SK-N-SH (cell line): ENCODE measurements around the gene SGCE. TPM values are rescaled to one million over a fixed set of nuclear protein-coding genes. Genes with fewer than 3 reads are reported as not detected.

Experiments
- CTCF ChIA-PET: fragments of 300-600, 350-600 bp; formaldehyde crosslinking; extraction: SDS; loops from one replicate; lab custom pipeline; 2021; lab: Yijun Ruan, JAX
- POLR2A ChIA-PET: fragments of 350-600 bp; sonication (Branson Sonifier 250); formaldehyde crosslinking; extraction: SDS; loops from one replicate; lab custom pipeline; 2020; ENCODE audit warnings: antibody characterized with exemption, inconsistent platforms; lab: Yijun Ruan, JAX
- DNase-seq: peaks from one replicate; pipeline ENCODE4 v3.0.0; 2012
- H2AFZ ChIP-seq: fragments of 200-600 bp; sonication (generic); 2 replicates; pipeline ENCODE4 v1.8.1; 2016; ENCODE audit warnings: antibody characterized with exemption, mild to moderate bottlenecking, low read depth
- H3F3A ChIP-seq: fragments of 200-600 bp; sonication (generic); replicated peaks from 2 replicates; pipeline ENCODE3; 2016; ENCODE audit warnings: antibody characterized with exemption, mild to moderate bottlenecking; ENCODE audit not compliant: insufficient read depth
- H3K27ac ChIP-seq, 2 experiments: fragments of 200-500 bp in 1 of 2; fragments of 200-600 bp in 1 of 2; sonication (Bioruptor generic) in 1 of 2; sonication (generic), shearing (Covaris generic) in 1 of 2; 2 replicates each; pipeline versions ENCODE4 v1.5.1 to v1.6.1; 2014 to 2016; ENCODE audit warnings: low read depth in 2 of 2, inconsistent platforms in 1 of 2, low read length in 1 of 2, mild to moderate bottlenecking in 1 of 2, mixed read lengths in 1 of 2
- H3K27me3 ChIP-seq: fragments of 200-600 bp; sonication (generic), shearing (Covaris generic); 2 replicates; pipeline ENCODE4 v1.6.1; 2016; ENCODE audit warnings: mixed run types; ENCODE audit not compliant: insufficient read depth
- H3K36me3 ChIP-seq, 2 experiments: fragments of 200-500 bp in 1 of 2; fragments of 200-600 bp in 1 of 2; sonication (Bioruptor generic) in 1 of 2; sonication (generic) in 1 of 2; replicated peaks in 1 of 2; 2 replicates each; pipeline versions ENCODE3 to v1.5.1; 2014 to 2016; ENCODE audit warnings: low read length in 1 of 2, mild to moderate bottlenecking in 1 of 2; ENCODE audit not compliant: insufficient read depth in 2 of 2, control insufficient read depth in 1 of 2
- H3K4me1 ChIP-seq, 2 experiments: fragments of 200-500 bp in 1 of 2; fragments of 200-600 bp in 1 of 2; sonication (Bioruptor generic) in 1 of 2; sonication (generic), shearing (Covaris generic) in 1 of 2; 2 replicates each; pipeline versions ENCODE4 v1.5.1 to v1.6.1; 2014 to 2016; ENCODE audit warnings: low read depth in 1 of 2, low read length in 1 of 2, mixed run types in 1 of 2; ENCODE audit not compliant: insufficient read depth in 2 of 2, control insufficient read depth in 1 of 2
- H3K4me2 ChIP-seq: fragments of 200-600 bp; sonication (generic), shearing (Covaris generic); 2 replicates; pipeline ENCODE4 v1.6.1; 2017; ENCODE audit warnings: mixed run types
- H3K4me3 ChIP-seq, 2 experiments: fragments of 200-500 bp in 1 of 2; fragments of 200-600 bp in 1 of 2; sonication (Bioruptor generic) in 1 of 2; sonication (generic), shearing (Covaris generic) in 1 of 2; 2 replicates each; pipeline versions ENCODE4 v1.5.1 to v1.8.1; 2014 to 2016; ENCODE audit warnings: low read depth in 2 of 2, inconsistent platforms in 1 of 2, low read length in 1 of 2, mild to moderate bottlenecking in 1 of 2, mixed read lengths in 1 of 2, moderate library complexity in 1 of 2
- H3K79me2 ChIP-seq: fragments of 200-600 bp; sonication (generic); 2 replicates; pipeline ENCODE4 v1.8.1; 2017; ENCODE audit warnings: mild to moderate bottlenecking; ENCODE audit not compliant: insufficient read depth
- H3K9ac ChIP-seq: fragments of 200-600 bp; sonication (generic); 2 replicates; pipeline ENCODE4 v1.6.1; 2017; ENCODE audit warnings: mixed run types
- H3K9me2 ChIP-seq: fragments of 200-600 bp; sonication (generic); 2 replicates; pipeline ENCODE4 v1.6.1; 2017; ENCODE audit warnings: mixed run types
- H3K9me3 ChIP-seq: fragments of 200-600 bp; sonication (generic); 2 replicates; pipeline ENCODE4 v1.6.1; 2017; ENCODE audit warnings: mixed run types, mild to moderate bottlenecking, moderate library complexity
- H4K20me1 ChIP-seq: fragments of 200-600 bp; sonication (generic); 2 replicates; pipeline ENCODE4 v1.6.1; 2017; ENCODE audit warnings: mild to moderate bottlenecking, mixed run types; ENCODE audit not compliant: insufficient read depth
- EP300 ChIP-seq, 2 experiments: IDR thresholded peaks; 2 replicates each; pipeline versions ENCODE4 v1.4.0 to v1.6.1; 2012; ENCODE audit warnings: borderline replicate concordance in 1 of 2, low read depth in 1 of 2, low read length in 1 of 2
- FOSL2 ChIP-seq: IDR thresholded peaks from 2 replicates; pipeline ENCODE4 v1.4.0; 2012; ENCODE audit warnings: low read depth, mild to moderate bottlenecking, moderate library complexity, borderline replicate concordance
- GABPA ChIP-seq: IDR thresholded peaks from 2 replicates; pipeline ENCODE4 v1.4.0; 2012; ENCODE audit warnings: low read depth, mild to moderate bottlenecking
- GATA2 ChIP-seq: sonication (generic); formaldehyde crosslinking; IDR thresholded peaks from 2 replicates; pipeline ENCODE4 v1.5.0; 2020; ENCODE audit warnings: mild to moderate bottlenecking, missing genetic modification reagents
- JUND ChIP-seq: IDR thresholded peaks from 2 replicates; pipeline ENCODE4 v1.4.0; 2012
- NRF1 ChIP-seq: IDR thresholded peaks from 2 replicates; pipeline ENCODE4 v1.6.1; 2012; ENCODE audit warnings: low read depth, mild to moderate bottlenecking, low read length
- POLR2AphosphoS5 ChIP-seq: IDR thresholded peaks from 2 replicates; pipeline ENCODE4 v1.6.1; 2012; ENCODE audit warnings: low read depth, low read length
- RAD21 ChIP-seq: IDR thresholded peaks from 2 replicates; pipeline ENCODE4 v1.6.1; 2012; ENCODE audit warnings: mild to moderate bottlenecking, low read length
- RCOR1 ChIP-seq: fragments of 150-350 bp; IDR thresholded peaks from 2 replicates; pipeline ENCODE4 v1.6.1; 2017; ENCODE audit warnings: antibody characterized with exemption, low read length
- RFX5 ChIP-seq: IDR thresholded peaks from 2 replicates; pipeline ENCODE4 v1.6.1; 2012; ENCODE audit warnings: mild to moderate bottlenecking, improper control_type of control experiment, low read length
- SMC3 ChIP-seq: IDR thresholded peaks from 2 replicates; pipeline ENCODE4 v1.6.1; 2012; ENCODE audit warnings: low read depth, low read length, improper control_type of control experiment
- TAF1 ChIP-seq: IDR thresholded peaks from 2 replicates; pipeline ENCODE4 v1.6.1; 2012; ENCODE audit warnings: low read depth, mild to moderate bottlenecking, low read length, moderate library complexity, borderline replicate concordance
- TCF12 ChIP-seq: IDR thresholded peaks from 2 replicates; pipeline ENCODE4 v1.4.0; 2012
- WGBS: methylation state at CpG from one replicate; pipeline ENCODE4 v1.1.6; 2017; ENCODE audit warnings: low lambda C conversion rate; 5-methylcytosine and 5-hydroxymethylcytosine counted together
- polyA plus RNA-seq, 3 experiments: library from polyadenylated mRNA; depleted of rRNA; stranded (reverse); fragments of >200 nt; gene quantifications; 2 replicates each; pipeline ENCODE4 v1.2.3, GENCODE V29; 2012
- TF ChIP-seq, protein P1 (sequence below): IDR thresholded peaks from 2 replicates; pipeline ENCODE4; 2012
- TF ChIP-seq, protein P2 (sequence below): fragments of 200-600 bp; sonication (generic); IDR thresholded peaks from 2 replicates; pipeline ENCODE4 v1.6.1; 2017; ENCODE audit warnings: antibody characterized with exemption, mild to moderate bottlenecking, moderate library complexity
- TF ChIP-seq, protein P3 (sequence below): IDR thresholded peaks from 2 replicates; pipeline ENCODE4 v1.4.0; 2012; ENCODE audit warnings: low read depth
- TF ChIP-seq, protein P4 (sequence below): IDR thresholded peaks from 2 replicates; pipeline ENCODE4 v1.4.0; 2012; ENCODE audit warnings: low read depth, borderline replicate concordance

The SGCE gene
- polyA plus RNA-seq, 1 of the 3 experiments (the other 2 are of a cell fraction) = 69.5 TPM

DNA sequence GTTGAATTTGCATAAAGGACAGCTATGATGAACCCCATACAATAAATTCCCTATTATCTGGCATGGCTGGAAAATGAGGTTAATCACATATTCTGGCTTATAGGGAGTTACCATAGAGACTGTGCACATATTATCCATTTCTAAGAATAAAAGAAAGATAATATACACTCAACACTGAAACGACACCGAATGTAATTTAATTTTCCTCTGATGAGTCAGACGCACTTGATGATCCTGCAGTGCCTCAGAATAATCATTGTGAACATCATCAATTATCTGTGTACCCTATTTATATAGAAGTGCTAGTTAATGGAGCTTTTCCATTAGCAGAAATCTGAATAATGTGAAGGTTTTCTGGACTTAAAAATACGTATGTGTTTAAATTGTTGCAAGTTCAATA is 60.2 kb downstream of the SGCE start:
- H3K79me2 ChIP-seq = no peaks in the 10 kb centered on the region
- CTCF ChIA-PET = interaction anchor here (1.0 to 2.7 kb wide), 6 partner anchors 14 to 603 kb away, joined by 3 to 10 read pairs (median 3); partner anchors contain the start of gene SGCE
- TF ChIP-seq, protein P1, sequence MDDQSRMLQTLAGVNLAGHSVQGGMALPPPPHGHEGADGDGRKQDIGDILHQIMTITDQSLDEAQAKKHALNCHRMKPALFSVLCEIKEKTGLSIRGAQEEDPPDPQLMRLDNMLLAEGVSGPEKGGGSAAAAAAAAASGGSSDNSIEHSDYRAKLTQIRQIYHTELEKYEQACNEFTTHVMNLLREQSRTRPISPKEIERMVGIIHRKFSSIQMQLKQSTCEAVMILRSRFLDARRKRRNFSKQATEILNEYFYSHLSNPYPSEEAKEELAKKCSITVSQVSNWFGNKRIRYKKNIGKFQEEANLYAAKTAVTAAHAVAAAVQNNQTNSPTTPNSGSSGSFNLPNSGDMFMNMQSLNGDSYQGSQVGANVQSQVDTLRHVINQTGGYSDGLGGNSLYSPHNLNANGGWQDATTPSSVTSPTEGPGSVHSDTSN = peak; percentile 67
- TF ChIP-seq TCF12 (peak; percentile 85), SMC3 (no peak), EP300 (IDR thresholded peaks at IDR 0.05; ENCODE audit: borderline replicate concordance in 1 of 2, low read depth in 1 of 2, low read length in 1 of 2) (peak; percentile 40 to 80; a peak in 3 of 4 replicates), FOSL2 (peak; percentile 50; the same call in 1 of the 2 replicates), TAF1 (no peak), JUND (peak; percentile 65), POLR2AphosphoS5 (peak; percentile 68; the same call in 1 of the 2 replicates)
- TF ChIP-seq, protein P2, sequence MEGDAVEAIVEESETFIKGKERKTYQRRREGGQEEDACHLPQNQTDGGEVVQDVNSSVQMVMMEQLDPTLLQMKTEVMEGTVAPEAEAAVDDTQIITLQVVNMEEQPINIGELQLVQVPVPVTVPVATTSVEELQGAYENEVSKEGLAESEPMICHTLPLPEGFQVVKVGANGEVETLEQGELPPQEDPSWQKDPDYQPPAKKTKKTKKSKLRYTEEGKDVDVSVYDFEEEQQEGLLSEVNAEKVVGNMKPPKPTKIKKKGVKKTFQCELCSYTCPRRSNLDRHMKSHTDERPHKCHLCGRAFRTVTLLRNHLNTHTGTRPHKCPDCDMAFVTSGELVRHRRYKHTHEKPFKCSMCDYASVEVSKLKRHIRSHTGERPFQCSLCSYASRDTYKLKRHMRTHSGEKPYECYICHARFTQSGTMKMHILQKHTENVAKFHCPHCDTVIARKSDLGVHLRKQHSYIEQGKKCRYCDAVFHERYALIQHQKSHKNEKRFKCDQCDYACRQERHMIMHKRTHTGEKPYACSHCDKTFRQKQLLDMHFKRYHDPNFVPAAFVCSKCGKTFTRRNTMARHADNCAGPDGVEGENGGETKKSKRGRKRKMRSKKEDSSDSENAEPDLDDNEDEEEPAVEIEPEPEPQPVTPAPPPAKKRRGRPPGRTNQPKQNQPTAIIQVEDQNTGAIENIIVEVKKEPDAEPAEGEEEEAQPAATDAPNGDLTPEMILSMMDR = no peak
- H3K27ac ChIP-seq = peak overlapping the region; percentile 27 to 71; a peak in 3 of 4 replicates
- peaks cover 49 to 77% of the 10 kb centered on the region in 2 experiments for H3K36me3 ChIP-seq
- peak; percentile 25 for DNase-seq
- no peaks in the 10 kb centered on the region for H3K27me3 ChIP-seq
- WGBS = 25% methylated on average over 4 of the region's 4 CpGs
- H3K9ac ChIP-seq = no peak overlapping the region
- no peaks in the 10 kb centered on the region for H3K9me3 ChIP-seq
- H2AFZ ChIP-seq = no peak overlapping the region
- peaks cover 11 to 26% of the 10 kb centered on the region in 2 experiments; a peak in 3 of 4 replicates for H3K4me1 ChIP-seq
- H3F3A ChIP-seq = peaks cover 6% of the 10 kb centered on the region
- POLR2A ChIA-PET = no interaction called here
- H3K4me3 ChIP-seq = no peak overlapping the region
- no peaks in the 10 kb centered on the region for H4K20me1 ChIP-seq
- H3K4me2 ChIP-seq = 0 out of 2 replicates have a peak overlapping the region, but pooled peaks have one; percentile 0
- H3K9me2 ChIP-seq = no peaks in the 10 kb centered on the region

DNA sequence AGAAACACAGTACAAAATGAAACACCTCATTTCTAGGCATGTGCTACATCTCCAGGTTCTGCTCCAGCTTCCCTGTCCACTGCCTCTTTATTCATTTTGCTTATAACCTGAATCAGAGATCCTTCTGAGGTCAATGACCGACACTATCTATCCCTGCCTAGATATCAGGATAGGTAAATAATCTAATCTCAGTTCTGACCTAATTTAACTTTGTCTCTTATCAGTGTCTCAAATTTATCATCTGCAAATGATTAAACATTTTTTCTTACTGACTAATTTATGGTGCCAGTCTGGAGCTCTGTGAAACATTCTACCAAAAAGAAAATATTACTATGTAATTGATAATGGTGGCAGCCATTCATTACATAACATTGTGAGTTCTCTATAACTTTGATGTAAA is 61.1 kb downstream of the SGCE start:
- no peak overlapping the region for H3K4me2 ChIP-seq
- no peak overlapping the region for H3K4me3 ChIP-seq
- CTCF ChIA-PET = interaction anchor here (1.0 to 2.7 kb wide), 5 partner anchors 14 to 604 kb away, joined by 3 to 10 read pairs (median 3); partner anchors contain the start of gene SGCE
- H4K20me1 ChIP-seq = no peaks in the 10 kb centered on the region
- DNase-seq = peak; percentile 5
- no peaks in the 10 kb centered on the region for H3K27me3 ChIP-seq
- POLR2A ChIA-PET = no interaction called here
- H2AFZ ChIP-seq = no peak overlapping the region
- no peaks in the 10 kb centered on the region for H3K9me2 ChIP-seq
- 63% methylated on average over 1 of the region's 1 CpG for WGBS
- peak overlapping the region; percentile 27 to 71; a peak in 3 of 4 replicates for H3K27ac ChIP-seq
- H3K79me2 ChIP-seq = no peaks in the 10 kb centered on the region
- TF ChIP-seq, protein P1 = no peak
- TF ChIP-seq NRF1 (no peak), RCOR1 (peak; percentile 60; the same call in 1 of the 2 replicates), SMC3 (no peak), GABPA (no peak), TCF12 (peak; percentile 55; the same call in 1 of the 2 replicates), EP300 (IDR thresholded peaks at IDR 0.05; ENCODE audit: borderline replicate concordance in 1 of 2, low read depth in 1 of 2, low read length in 1 of 2) (peak in 1 of 2 experiments; percentile 83; a peak in 2 of 4 replicates), GATA2 (CRISPR knock-in tag) (peak; percentile 77), RAD21 (0 out of 2 replicates have a peak, but pooled peaks have one; percentile 13), RFX5 (no peak)
- TF ChIP-seq, protein P3, sequence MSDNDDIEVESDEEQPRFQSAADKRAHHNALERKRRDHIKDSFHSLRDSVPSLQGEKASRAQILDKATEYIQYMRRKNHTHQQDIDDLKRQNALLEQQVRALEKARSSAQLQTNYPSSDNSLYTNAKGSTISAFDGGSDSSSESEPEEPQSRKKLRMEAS = no peak
- TF ChIP-seq, protein P4, sequence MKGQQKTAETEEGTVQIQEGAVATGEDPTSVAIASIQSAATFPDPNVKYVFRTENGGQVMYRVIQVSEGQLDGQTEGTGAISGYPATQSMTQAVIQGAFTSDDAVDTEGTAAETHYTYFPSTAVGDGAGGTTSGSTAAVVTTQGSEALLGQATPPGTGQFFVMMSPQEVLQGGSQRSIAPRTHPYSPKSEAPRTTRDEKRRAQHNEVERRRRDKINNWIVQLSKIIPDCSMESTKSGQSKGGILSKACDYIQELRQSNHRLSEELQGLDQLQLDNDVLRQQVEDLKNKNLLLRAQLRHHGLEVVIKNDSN = no peak
- peaks cover 6% of the 10 kb centered on the region for H3F3A ChIP-seq
- peaks cover 11 to 22% of the 10 kb centered on the region in 2 experiments; a peak in 2 of 4 replicates for H3K4me1 ChIP-seq
- no peaks in the 10 kb centered on the region for H3K9me3 ChIP-seq
- H3K9ac ChIP-seq = no peak overlapping the region
- peaks cover 46 to 73% of the 10 kb centered on the region in 2 experiments for H3K36me3 ChIP-seq
